OCI-LY1 (cell line): ENCODE data around the gene CCNL2.

Experiments used
- H2AFZ ChIP-seq: fragments of 200-600 bp; sonication (generic), shearing (Covaris generic); 2 replicates; pipeline ENCODE4 v1.6.0; 2014; ENCODE audit warnings: antibody characterized with exemption, mild to moderate bottlenecking, low read length
- H3F3A ChIP-seq: fragments of 200-600 bp; sonication (generic), shearing (Covaris generic); 2 replicates; pipeline ENCODE4 v1.6.0; 2014; ENCODE audit warnings: mild to moderate bottlenecking, antibody characterized with exemption, low read length, moderate library complexity; ENCODE audit not compliant: insufficient read depth
- H3K27ac ChIP-seq: fragments of 200-600 bp; sonication (generic); 2 replicates; pipeline ENCODE4 v1.5.1; 2014; ENCODE audit warnings: low read length, mixed run types, mild to moderate bottlenecking, low read depth; ENCODE audit not compliant: poor library complexity, severe bottlenecking
- H3K27me3 ChIP-seq: fragments of 200-600 bp; sonication (generic); 2 replicates; pipeline ENCODE4 v1.6.0; 2014; ENCODE audit warnings: antibody characterized with exemption, mild to moderate bottlenecking, low read length, moderate library complexity; ENCODE audit not compliant: insufficient read depth
- H3K36me3 ChIP-seq: fragments of 200-600 bp; sonication (generic); 2 replicates; pipeline ENCODE4 v1.6.1; 2014; ENCODE audit warnings: mild to moderate bottlenecking, antibody characterized with exemption, low read length, moderate library complexity, mixed read lengths; ENCODE audit not compliant: insufficient read depth
- H3K4me1 ChIP-seq: fragments of 200-600 bp; sonication (generic); 2 replicates; pipeline ENCODE4 v1.5.1; 2014; ENCODE audit warnings: mild to moderate bottlenecking, low read length, moderate library complexity; ENCODE audit not compliant: insufficient read depth, severe bottlenecking
- H3K4me2 ChIP-seq: fragments of 200-600 bp; sonication (generic), shearing (Covaris generic); 2 replicates; pipeline ENCODE4 v1.6.1; 2014; ENCODE audit warnings: low read length
- H3K4me3 ChIP-seq: fragments of 200-600 bp; sonication (generic); 2 replicates; pipeline ENCODE4 v1.5.1; 2014; ENCODE audit warnings: low read length, low read depth, mild to moderate bottlenecking, mixed read lengths; ENCODE audit not compliant: poor library complexity, severe bottlenecking
- H3K79me2 ChIP-seq: fragments of 200-600 bp; shearing (Covaris generic); 2 replicates; pipeline ENCODE4 v1.6.1; 2016; ENCODE audit warnings: mixed run types, low read length, mixed read lengths; ENCODE audit not compliant: insufficient read depth
- H3K9ac ChIP-seq: fragments of 200-600 bp; sonication (generic), shearing (Covaris generic); 2 replicates; pipeline ENCODE4 v1.6.1; 2014; ENCODE audit warnings: mild to moderate bottlenecking, low read length, mixed read lengths
- H3K9me2 ChIP-seq: fragments of 200-600 bp; sonication (generic), shearing (Covaris generic); 2 replicates; pipeline ENCODE4 v1.6.1; 2014; ENCODE audit warnings: low read depth, mild to moderate bottlenecking, low read length, mixed read lengths
- H3K9me3 ChIP-seq: fragments of 200-600 bp; shearing (Covaris generic); 2 replicates; pipeline ENCODE4 v1.6.1; 2014; ENCODE audit warnings: low read length, mixed read lengths
- H4K20me1 ChIP-seq: fragments of 200-600 bp; sonication (generic), shearing (Covaris generic); 2 replicates; pipeline ENCODE4 v1.6.0; 2016; ENCODE audit warnings: mild to moderate bottlenecking, low read length; ENCODE audit not compliant: insufficient read depth
- EZH2 ChIP-seq: fragments of 200-600 bp; sonication (generic), shearing (Covaris generic); IDR thresholded peaks from 2 replicates; pipeline ENCODE4 v1.8.0; 2017; ENCODE audit warnings: borderline replicate concordance, mixed run types, mild to moderate bottlenecking, antibody characterized with exemption, low read length, moderate library complexity, mixed read lengths
- TF ChIP-seq, protein P1 (sequence below): fragments of 200-600 bp; sonication (generic), shearing (Covaris generic); IDR thresholded peaks from 2 replicates; pipeline ENCODE4 v1.5.1; 2017; ENCODE audit warnings: mild to moderate bottlenecking, antibody characterized with exemption, low read length, moderate library complexity, mixed read lengths

Gene CCNL2

DNA sequence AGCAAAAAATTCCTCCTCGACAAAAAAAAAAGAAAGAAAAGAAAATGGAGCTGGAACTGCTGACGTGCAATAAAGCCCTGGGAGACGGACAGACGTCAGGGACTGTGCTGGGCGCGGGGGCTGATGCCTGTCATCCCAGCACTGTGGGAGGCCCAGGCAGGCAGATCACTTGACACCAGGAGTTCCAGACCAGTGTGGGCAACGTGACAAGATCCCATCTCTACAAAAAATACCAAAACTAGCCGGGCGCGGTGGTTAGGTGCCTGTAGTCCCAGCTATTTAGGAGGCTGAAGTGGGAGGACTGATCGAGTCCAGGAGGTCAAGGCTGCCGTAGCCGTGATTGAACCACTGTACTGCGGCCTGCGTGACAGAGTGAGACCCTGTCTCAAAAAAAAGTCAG, 25.6 kb upstream of the CCNL2 start:
- no peaks in the 10 kb centered on the region for H3K36me3 ChIP-seq
- no peak for TF ChIP-seq EZH2
- TF ChIP-seq, protein P1, sequence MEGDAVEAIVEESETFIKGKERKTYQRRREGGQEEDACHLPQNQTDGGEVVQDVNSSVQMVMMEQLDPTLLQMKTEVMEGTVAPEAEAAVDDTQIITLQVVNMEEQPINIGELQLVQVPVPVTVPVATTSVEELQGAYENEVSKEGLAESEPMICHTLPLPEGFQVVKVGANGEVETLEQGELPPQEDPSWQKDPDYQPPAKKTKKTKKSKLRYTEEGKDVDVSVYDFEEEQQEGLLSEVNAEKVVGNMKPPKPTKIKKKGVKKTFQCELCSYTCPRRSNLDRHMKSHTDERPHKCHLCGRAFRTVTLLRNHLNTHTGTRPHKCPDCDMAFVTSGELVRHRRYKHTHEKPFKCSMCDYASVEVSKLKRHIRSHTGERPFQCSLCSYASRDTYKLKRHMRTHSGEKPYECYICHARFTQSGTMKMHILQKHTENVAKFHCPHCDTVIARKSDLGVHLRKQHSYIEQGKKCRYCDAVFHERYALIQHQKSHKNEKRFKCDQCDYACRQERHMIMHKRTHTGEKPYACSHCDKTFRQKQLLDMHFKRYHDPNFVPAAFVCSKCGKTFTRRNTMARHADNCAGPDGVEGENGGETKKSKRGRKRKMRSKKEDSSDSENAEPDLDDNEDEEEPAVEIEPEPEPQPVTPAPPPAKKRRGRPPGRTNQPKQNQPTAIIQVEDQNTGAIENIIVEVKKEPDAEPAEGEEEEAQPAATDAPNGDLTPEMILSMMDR: no peak
- no peaks in the 10 kb centered on the region for H3K9me3 ChIP-seq
- H3K9ac ChIP-seq: no peak overlapping the region
- H3K27me3 ChIP-seq: 0 out of 2 replicates have a peak, but pooled peaks cover 10% of the 10 kb centered on the region
- H3K79me2 ChIP-seq: no peaks in the 10 kb centered on the region
- no peaks in the 10 kb centered on the region for H4K20me1 ChIP-seq
- H3K4me2 ChIP-seq: no peak overlapping the region
- no peak overlapping the region for H2AFZ ChIP-seq
- no peak overlapping the region for H3K27ac ChIP-seq
- no peaks in the 10 kb centered on the region for H3K9me2 ChIP-seq
- H3F3A ChIP-seq: no peaks in the 10 kb centered on the region
- peaks cover 5% of the 10 kb centered on the region for H3K4me1 ChIP-seq
- H3K4me3 ChIP-seq: no peak overlapping the region

DNA sequence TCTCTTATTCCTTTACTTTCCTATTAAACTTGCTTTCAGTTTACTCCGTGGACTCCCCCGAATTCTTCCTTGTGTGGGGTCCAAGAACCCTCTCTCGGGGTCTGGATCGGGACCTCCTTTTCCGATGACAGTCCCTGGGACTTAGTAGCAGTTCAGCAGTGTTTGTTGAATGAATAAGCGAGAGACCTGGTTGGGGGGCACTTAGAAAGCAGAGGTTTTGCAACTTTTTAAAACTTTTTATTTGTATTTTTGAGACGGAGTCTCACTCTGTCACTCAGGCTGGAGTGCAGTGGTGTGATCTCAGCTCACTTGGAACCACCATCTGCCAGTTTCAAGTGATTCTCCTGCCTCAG, 24.1 kb upstream of the CCNL2 start:
- Histone ChIP-seq H4K20me1 (no peaks in the 10 kb centered on the region), H3K4me3 (no peak overlapping the region), H3K4me2 (no peak overlapping the region)

DNA sequence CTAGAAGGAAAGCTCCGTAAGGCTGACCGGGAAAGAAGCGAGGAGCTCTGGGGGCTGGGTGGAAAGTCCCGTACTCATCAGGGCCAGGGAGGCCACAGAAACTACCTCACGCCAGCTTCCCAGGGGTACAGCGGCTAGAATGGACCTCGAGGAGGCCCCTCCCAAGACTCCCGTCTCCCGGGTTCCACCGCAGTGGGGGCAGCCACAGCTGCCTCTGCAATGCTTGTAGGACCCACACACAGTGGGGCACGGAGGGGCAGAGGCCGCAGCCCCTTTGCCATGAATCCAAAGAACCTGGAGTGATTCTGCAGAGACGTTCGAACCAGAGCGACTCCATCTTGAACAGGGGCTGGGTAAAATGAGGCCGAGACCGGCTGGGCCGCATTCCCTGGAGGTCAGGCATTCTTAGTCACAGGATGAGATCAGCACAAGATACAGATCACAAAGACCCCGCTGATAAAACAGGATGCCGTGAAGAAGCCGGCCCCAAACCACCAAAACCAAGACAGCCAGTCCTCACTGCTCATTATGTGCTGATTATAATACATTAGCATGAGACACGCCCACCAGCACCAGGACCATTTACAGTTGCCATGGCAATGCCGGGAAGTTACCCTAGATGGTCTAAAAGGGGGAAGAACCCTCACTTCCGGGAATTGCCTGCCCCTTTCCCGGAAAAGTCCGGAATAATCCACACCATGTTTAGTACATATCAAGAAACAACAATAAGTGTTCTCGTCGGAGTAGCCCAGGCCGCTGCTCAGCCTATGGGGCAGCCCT, 23.5 kb upstream of the CCNL2 start:
- no peaks in the 10 kb centered on the region for H4K20me1 ChIP-seq
- no peak overlapping the region for H3K27ac ChIP-seq
- no peaks in the 10 kb centered on the region for H3K79me2 ChIP-seq
- no peaks in the 10 kb centered on the region for H3K36me3 ChIP-seq
- no peak overlapping the region for H3K9ac ChIP-seq
- TF ChIP-seq, protein P1: no peak
- no peak for TF ChIP-seq EZH2
- H3K9me3 ChIP-seq: no peaks in the 10 kb centered on the region
- H3K27me3 ChIP-seq: 0 out of 2 replicates have a peak, but pooled peaks cover 10% of the 10 kb centered on the region
- H2AFZ ChIP-seq: no peak overlapping the region
- no peaks in the 10 kb centered on the region for H3K9me2 ChIP-seq
- H3K4me3 ChIP-seq: no peak overlapping the region
- H3F3A ChIP-seq: no peaks in the 10 kb centered on the region
- H3K4me2 ChIP-seq: no peak overlapping the region
- peaks cover 5% of the 10 kb centered on the region for H3K4me1 ChIP-seq

More for the DNA sequence above, 24.1 kb upstream of the CCNL2 start:
- peaks cover 5% of the 10 kb centered on the region for H3K4me1 ChIP-seq
- no peaks in the 10 kb centered on the region for H3K9me3 ChIP-seq
- no peaks in the 10 kb centered on the region for H3F3A ChIP-seq
- TF ChIP-seq, protein P1: no peak
- TF ChIP-seq EZH2: no peak
- 0 out of 2 replicates have a peak, but pooled peaks cover 10% of the 10 kb centered on the region for H3K27me3 ChIP-seq
- no peak overlapping the region for H3K27ac ChIP-seq
- no peak overlapping the region for H2AFZ ChIP-seq
- no peaks in the 10 kb centered on the region for H3K9me2 ChIP-seq
- no peaks in the 10 kb centered on the region for H3K36me3 ChIP-seq
- H3K9ac ChIP-seq: no peak overlapping the region
- no peaks in the 10 kb centered on the region for H3K79me2 ChIP-seq
